ENCODE results near the gene KRTAP5-3.
A peak's percentile ranks its signal among the peaks of the same experiment; 100 is the strongest.
"Not testable (repeated sequence)": the region's sequence is repeated elsewhere in the genome, so short reads cannot be mapped to it uniquely, and the experiment has no call there.

Gene KRTAP5-3

DNA sequence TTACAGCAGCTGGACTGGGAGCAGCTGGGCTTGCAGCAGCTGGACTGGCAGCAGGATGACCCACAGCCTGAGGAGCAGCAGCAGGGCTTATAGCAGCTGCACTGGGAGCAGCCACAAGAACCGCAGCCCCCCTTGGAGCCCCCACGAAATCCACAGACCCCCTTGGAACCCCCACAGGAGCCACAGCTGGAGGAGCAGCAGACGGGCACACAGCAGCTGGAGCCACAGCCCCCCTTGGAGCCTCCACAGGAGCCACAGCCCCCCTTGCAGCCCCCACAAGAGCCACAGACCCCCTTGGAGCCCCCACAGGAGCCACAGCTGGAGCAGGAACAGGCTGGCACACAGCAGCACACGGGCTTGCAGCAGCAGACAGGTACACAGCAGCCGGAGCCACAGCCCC is 362 bp downstream of the KRTAP5-3 start:
- not testable (repeated sequence) for H3K4me3 ChIP-seq (ENCODE audit: low read length in 2 of 2); H2BK120ac ChIP-seq (ENCODE audit: low read depth, low read length); H3K14ac ChIP-seq (ENCODE audit: low read length); H3K4me1 ChIP-seq (ENCODE audit: control insufficient read depth in 2 of 2, insufficient read depth in 1 of 2, low read depth in 1 of 2, low read length in 2 of 2); DNase-seq (ENCODE audit: low spot score); H2AK5ac ChIP-seq (ENCODE audit: low read depth, low read length); H2BK5ac ChIP-seq (ENCODE audit: low read length); H2AFZ ChIP-seq (ENCODE audit: low read length); H3K23ac ChIP-seq (ENCODE audit: low read depth, low read length, poor library complexity); H2BK15ac ChIP-seq (ENCODE audit: low read length); H4K8ac ChIP-seq (ENCODE audit: low read depth, low read length); H3K9ac ChIP-seq (ENCODE audit: low read depth, low read length, poor library complexity); H3K9me3 ChIP-seq (replicated peaks in 1 of 2; ENCODE audit: control insufficient read depth in 2 of 2, insufficient read depth in 1 of 2, low read depth in 1 of 2, low read length in 2 of 2); H3K36me3 ChIP-seq (replicated peaks in 1 of 2; ENCODE audit: control insufficient read depth in 2 of 2, insufficient read depth in 2 of 2, low read length in 2 of 2); H3K4ac ChIP-seq (ENCODE audit: low read length); H3K4me2 ChIP-seq (ENCODE audit: insufficient read depth, low read length, poor library complexity, severe bottlenecking); H3K79me1 ChIP-seq (ENCODE audit: low read depth, low read length); H3K18ac ChIP-seq (ENCODE audit: low read length); H3K27ac ChIP-seq (replicated peaks; ENCODE audit: low read length); H4K91ac ChIP-seq (ENCODE audit: low read depth, low read length, poor library complexity); H2BK12ac ChIP-seq (ENCODE audit: low read length)
- H3K27me3 ChIP-seq (ENCODE audit: control insufficient read depth in 3 of 3, insufficient read depth in 3 of 3, low read depth in 1 of 3, low read length in 3 of 3): peaks cover 0 to 41% (median 0%) of the 10 kb centered on the region in 3 experiments
- WGBS, 2 donors (ENCODE audit: extremely low coverage in 2 of 2, insufficient read length in 2 of 2, insufficient replicate concordance in 1 of 2): no CpG with 5 or more reads among the region's 5 CpGs

DNA sequence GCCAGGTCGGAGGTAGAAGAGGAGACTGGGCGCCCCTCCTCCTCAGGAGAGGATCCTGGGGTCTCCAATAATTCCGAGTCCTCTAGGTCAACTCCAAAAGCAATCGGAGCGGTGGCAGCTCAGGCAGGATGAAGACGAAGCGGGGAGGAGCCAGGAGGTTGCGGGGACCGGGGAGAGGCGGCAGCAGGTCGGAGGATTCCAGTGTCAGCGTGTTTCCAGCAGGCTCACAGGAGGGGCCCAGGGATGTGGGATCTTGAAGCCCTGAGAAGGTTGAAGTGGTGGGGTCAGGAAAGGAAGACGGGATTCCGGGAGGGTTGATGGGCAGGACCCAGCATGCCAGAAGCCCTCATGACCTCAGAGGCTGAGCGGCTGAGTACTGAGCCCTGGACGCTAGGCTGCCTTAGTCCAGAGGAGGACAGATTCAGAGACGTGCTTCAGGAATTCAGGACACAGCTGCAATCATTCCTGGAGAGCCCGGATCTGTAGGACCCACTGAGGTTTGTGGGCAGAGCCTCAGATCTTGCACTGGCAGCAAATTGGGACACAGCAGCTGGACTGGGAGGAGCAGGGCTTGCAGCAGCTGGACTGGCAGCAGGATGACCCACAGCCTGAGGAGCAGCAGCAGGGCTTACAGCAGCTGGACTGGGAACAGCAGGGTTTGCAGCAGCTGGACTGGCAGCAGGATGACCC is 962 bp downstream of the KRTAP5-3 start:
- H3K14ac ChIP-seq (ENCODE audit: low read length); H3K4me3 ChIP-seq (ENCODE audit: low read length in 2 of 2); H2BK15ac ChIP-seq (ENCODE audit: low read length); H3K4me2 ChIP-seq (ENCODE audit: insufficient read depth, low read length, poor library complexity, severe bottlenecking); H3K23ac ChIP-seq (ENCODE audit: low read depth, low read length, poor library complexity); H4K8ac ChIP-seq (ENCODE audit: low read depth, low read length); H3K79me1 ChIP-seq (ENCODE audit: low read depth, low read length); H4K91ac ChIP-seq (ENCODE audit: low read depth, low read length, poor library complexity); H2BK5ac ChIP-seq (ENCODE audit: low read length); H3K9me3 ChIP-seq (replicated peaks in 1 of 2; ENCODE audit: control insufficient read depth in 2 of 2, insufficient read depth in 1 of 2, low read depth in 1 of 2, low read length in 2 of 2); H2BK120ac ChIP-seq (ENCODE audit: low read depth, low read length); H2BK12ac ChIP-seq (ENCODE audit: low read length); H3K4me1 ChIP-seq (ENCODE audit: control insufficient read depth in 2 of 2, insufficient read depth in 1 of 2, low read depth in 1 of 2, low read length in 2 of 2); H3K9ac ChIP-seq (ENCODE audit: low read depth, low read length, poor library complexity); H2AK5ac ChIP-seq (ENCODE audit: low read depth, low read length); H3K27ac ChIP-seq (replicated peaks; ENCODE audit: low read length); DNase-seq (ENCODE audit: low spot score); H3K36me3 ChIP-seq (replicated peaks in 1 of 2; ENCODE audit: control insufficient read depth in 2 of 2, insufficient read depth in 2 of 2, low read length in 2 of 2); H3K4ac ChIP-seq (ENCODE audit: low read length): not testable (repeated sequence)
- peaks cover 0 to 41% (median 0%) of the 10 kb centered on the region in 3 experiments for H3K27me3 ChIP-seq (ENCODE audit: control insufficient read depth in 3 of 3, insufficient read depth in 3 of 3, low read depth in 1 of 3, low read length in 3 of 3)
- peak overlapping the region; percentile 35 for H3K18ac ChIP-seq (ENCODE audit: low read length)
- H2AFZ ChIP-seq (ENCODE audit: low read length): peak overlapping the region; percentile 45
- WGBS, 2 donors (ENCODE audit: extremely low coverage in 2 of 2, insufficient read length in 2 of 2, insufficient replicate concordance in 1 of 2): no CpG with 5 or more reads among the region's 18 CpGs

DNA sequence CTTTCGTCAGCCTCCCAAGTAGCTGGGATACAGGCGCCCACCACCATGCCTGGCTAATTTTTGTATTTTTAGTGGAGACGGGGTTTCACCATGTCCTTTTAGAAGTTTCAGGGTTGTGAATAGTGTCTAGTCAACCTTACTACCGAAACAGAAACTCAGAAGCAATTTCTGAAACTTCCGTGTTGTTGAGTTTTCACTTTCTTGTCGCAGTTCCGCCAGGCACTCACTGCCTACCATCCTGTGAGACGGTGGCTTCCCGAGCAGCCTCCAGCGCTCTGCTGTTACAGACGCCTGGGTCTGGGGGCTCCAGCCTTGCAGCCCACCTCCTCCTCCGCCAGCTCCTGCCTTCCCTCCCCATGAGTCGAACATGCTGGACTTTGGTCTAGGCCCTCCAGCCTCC is 2.3 kb downstream of the KRTAP5-3 start:
- not testable (repeated sequence) for H3K23ac ChIP-seq (ENCODE audit: low read depth, low read length, poor library complexity); H4K8ac ChIP-seq (ENCODE audit: low read depth, low read length); H2BK120ac ChIP-seq (ENCODE audit: low read depth, low read length); H2AK5ac ChIP-seq (ENCODE audit: low read depth, low read length); DNase-seq (ENCODE audit: low spot score); H2BK5ac ChIP-seq (ENCODE audit: low read length); H2AFZ ChIP-seq (ENCODE audit: low read length); H3K9ac ChIP-seq (ENCODE audit: low read depth, low read length, poor library complexity); H3K9me3 ChIP-seq (replicated peaks in 1 of 2; ENCODE audit: control insufficient read depth in 2 of 2, insufficient read depth in 1 of 2, low read depth in 1 of 2, low read length in 2 of 2); H3K4me3 ChIP-seq (ENCODE audit: low read length in 2 of 2); H2BK12ac ChIP-seq (ENCODE audit: low read length); H3K4me1 ChIP-seq (ENCODE audit: control insufficient read depth in 2 of 2, insufficient read depth in 1 of 2, low read depth in 1 of 2, low read length in 2 of 2); H3K4ac ChIP-seq (ENCODE audit: low read length); H3K18ac ChIP-seq (ENCODE audit: low read length); H2BK15ac ChIP-seq (ENCODE audit: low read length); H3K14ac ChIP-seq (ENCODE audit: low read length); H3K27ac ChIP-seq (replicated peaks; ENCODE audit: low read length); H3K4me2 ChIP-seq (ENCODE audit: insufficient read depth, low read length, poor library complexity, severe bottlenecking); H3K36me3 ChIP-seq (replicated peaks in 1 of 2; ENCODE audit: control insufficient read depth in 2 of 2, insufficient read depth in 2 of 2, low read length in 2 of 2); H3K79me1 ChIP-seq (ENCODE audit: low read depth, low read length); H4K91ac ChIP-seq (ENCODE audit: low read depth, low read length, poor library complexity)
- WGBS, 2 donors (ENCODE audit: extremely low coverage in 2 of 2, insufficient read length in 2 of 2, insufficient replicate concordance in 1 of 2): no CpG with 5 or more reads among the region's 13 CpGs
- H3K27me3 ChIP-seq (ENCODE audit: control insufficient read depth in 3 of 3, insufficient read depth in 3 of 3, low read depth in 1 of 3, low read length in 3 of 3): peaks cover 0 to 41% (median 0%) of the 10 kb centered on the region in 3 experiments

DNA sequence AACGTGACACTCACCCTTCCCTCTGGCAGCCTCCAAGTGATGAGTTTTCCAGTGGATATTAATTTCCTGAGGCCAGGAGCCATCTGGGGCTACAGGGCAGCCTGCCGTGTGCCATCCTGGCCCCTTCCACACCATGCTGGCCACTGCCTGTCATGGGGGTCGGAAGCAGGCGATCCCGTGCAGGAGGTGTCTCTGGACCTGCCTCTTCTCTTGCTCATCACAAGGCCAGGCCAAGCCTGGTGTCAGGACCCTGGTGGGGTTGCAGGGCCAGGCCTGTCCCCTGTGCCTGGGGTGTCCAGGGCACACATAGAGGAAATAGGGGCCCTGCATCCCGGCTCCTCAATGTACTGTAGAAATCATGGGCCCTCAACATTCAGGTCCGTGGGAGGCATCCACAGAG is 3.6 kb downstream of the KRTAP5-3 start:
- H3K27ac ChIP-seq (replicated peaks; ENCODE audit: low read length): no peak overlapping the region
- no peaks in the 10 kb centered on the region for H3K9me3 ChIP-seq (replicated peaks in 1 of 2; ENCODE audit: control insufficient read depth in 2 of 2, insufficient read depth in 1 of 2, low read depth in 1 of 2, low read length in 2 of 2)
- peak overlapping the region; percentile 53 for H2BK5ac ChIP-seq (ENCODE audit: low read length)
- no peaks in the 10 kb centered on the region for H3K36me3 ChIP-seq (replicated peaks in 1 of 2; ENCODE audit: control insufficient read depth in 2 of 2, insufficient read depth in 2 of 2, low read length in 2 of 2)
- H3K4ac ChIP-seq (ENCODE audit: low read length): no peak overlapping the region
- H4K91ac ChIP-seq (ENCODE audit: low read depth, low read length, poor library complexity): no peak overlapping the region
- H2AK5ac ChIP-seq (ENCODE audit: low read depth, low read length): peak overlapping the region; percentile 46
- H3K23ac ChIP-seq (ENCODE audit: low read depth, low read length, poor library complexity): no peak overlapping the region
- no peaks in the 10 kb centered on the region for H3K79me1 ChIP-seq (ENCODE audit: low read depth, low read length)
- H4K8ac ChIP-seq (ENCODE audit: low read depth, low read length): no peak overlapping the region
- H2BK12ac ChIP-seq (ENCODE audit: low read length): no peak overlapping the region
- peaks cover 0 to 48% (median 0%) of the 10 kb centered on the region in 3 experiments for H3K27me3 ChIP-seq (ENCODE audit: control insufficient read depth in 3 of 3, insufficient read depth in 3 of 3, low read depth in 1 of 3, low read length in 3 of 3)
- no CpG with 5 or more reads among the region's 7 CpGs for WGBS, 2 donors (ENCODE audit: extremely low coverage in 2 of 2, insufficient read length in 2 of 2, insufficient replicate concordance in 1 of 2)
- no peak overlapping the region for H2AFZ ChIP-seq (ENCODE audit: low read length)
- peaks cover 0 to 6% of the 10 kb centered on the region in 2 donors for H3K4me1 ChIP-seq (ENCODE audit: control insufficient read depth in 2 of 2, insufficient read depth in 1 of 2, low read depth in 1 of 2, low read length in 2 of 2)
- H2BK120ac ChIP-seq (ENCODE audit: low read depth, low read length): no peak overlapping the region
- no peak overlapping the region for H3K18ac ChIP-seq (ENCODE audit: low read length)
- no peak overlapping the region for H3K4me3 ChIP-seq (ENCODE audit: low read length in 2 of 2)
- peak overlapping the region; percentile 99 for H3K14ac ChIP-seq (ENCODE audit: low read length)
- peak overlapping the region; percentile 75 for H2BK15ac ChIP-seq (ENCODE audit: low read length)
- no peak for DNase-seq (ENCODE audit: low spot score)
- no peak overlapping the region for H3K9ac ChIP-seq (ENCODE audit: low read depth, low read length, poor library complexity)
- no peak overlapping the region for H3K4me2 ChIP-seq (ENCODE audit: insufficient read depth, low read length, poor library complexity, severe bottlenecking)
